Mesothelial cell of epicardium (in vitro differentiated cells): ENCODE data around the gene DPAGT1. TPM values are rescaled to one million over a fixed set of nuclear protein-coding genes. Genes with fewer than 3 reads are reported as not detected.

ENCODE experiments used
- DNase-seq, 2 experiments: peaks; one replicate each; pipeline ENCODE4 v3.0.0; 2021; ENCODE audit warnings: low spot score in 2 of 2; ENCODE audit not compliant: unreplicated experiment in 2 of 2
- H3K27ac Mint-ChIP-seq: 2 replicates; pipeline ENCODE4 v1.8.0; 2021; ENCODE audit warnings: mixed read lengths
- H3K27me3 Mint-ChIP-seq: 2 replicates; pipeline ENCODE4 v1.8.0; 2021; ENCODE audit warnings: low read depth, mixed read lengths
- H3K36me3 Mint-ChIP-seq: 2 replicates; pipeline ENCODE4 v1.8.0; 2021; ENCODE audit warnings: mixed read lengths
- H3K4me1 Mint-ChIP-seq: 2 replicates; pipeline ENCODE4 v1.8.0; 2021; ENCODE audit warnings: mixed read lengths
- H3K4me3 Mint-ChIP-seq: 2 replicates; pipeline ENCODE4 v1.8.0; 2021; ENCODE audit warnings: mild to moderate bottlenecking, moderate library complexity, mixed read lengths
- H3K9me3 Mint-ChIP-seq: 2 replicates; pipeline ENCODE4 v1.8.0; 2021; ENCODE audit warnings: mixed read lengths
- total RNA-seq: library from RNA; stranded (reverse); gene quantifications from 3 replicates; pipeline ENCODE4 v1.2.1, GENCODE V29; 2021
- TF ChIP-seq, protein P1 (sequence below): fragments of 200-600 bp; sonication (generic); IDR thresholded peaks from one replicate; pipeline ENCODE4 v1.5.0; 2021; ENCODE audit warnings: antibody characterized with exemption; ENCODE audit not compliant: unreplicated experiment

The DPAGT1 gene
- total RNA-seq, 1 donor from 2014 or later: 47.7 TPM

DNA sequence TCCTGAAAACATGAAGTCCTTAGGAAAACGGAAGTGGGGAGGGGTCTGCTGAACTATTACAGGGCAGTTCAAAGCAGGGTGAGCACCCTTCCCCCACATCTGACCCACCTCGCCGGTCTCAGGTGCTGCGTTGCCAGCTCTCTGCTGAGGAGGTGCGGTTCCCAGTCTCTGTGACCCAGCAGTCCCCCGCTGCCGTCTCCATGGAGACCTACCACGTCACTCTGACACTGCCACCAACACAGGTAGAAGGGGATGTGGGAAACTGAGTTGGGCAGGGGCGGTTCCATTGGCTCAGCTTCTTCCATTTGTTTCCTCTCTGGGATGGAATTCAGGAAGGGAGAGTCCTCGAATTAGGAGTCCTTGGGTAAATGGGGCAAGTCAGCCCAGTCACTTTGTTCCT is 8.8 kb upstream of the DPAGT1 start:
- Mint-ChIP-seq H3K4me1 (peaks cover 26% of the 10 kb centered on the region), H3K27me3 (no peaks in the 10 kb centered on the region), H3K36me3 (peaks cover 11% of the 10 kb centered on the region), H3K4me3 (no peak overlapping the region), H3K27ac (no peak overlapping the region), H3K9me3 (no peaks in the 10 kb centered on the region)
- no peak for DNase-seq
- TF ChIP-seq, protein P1, sequence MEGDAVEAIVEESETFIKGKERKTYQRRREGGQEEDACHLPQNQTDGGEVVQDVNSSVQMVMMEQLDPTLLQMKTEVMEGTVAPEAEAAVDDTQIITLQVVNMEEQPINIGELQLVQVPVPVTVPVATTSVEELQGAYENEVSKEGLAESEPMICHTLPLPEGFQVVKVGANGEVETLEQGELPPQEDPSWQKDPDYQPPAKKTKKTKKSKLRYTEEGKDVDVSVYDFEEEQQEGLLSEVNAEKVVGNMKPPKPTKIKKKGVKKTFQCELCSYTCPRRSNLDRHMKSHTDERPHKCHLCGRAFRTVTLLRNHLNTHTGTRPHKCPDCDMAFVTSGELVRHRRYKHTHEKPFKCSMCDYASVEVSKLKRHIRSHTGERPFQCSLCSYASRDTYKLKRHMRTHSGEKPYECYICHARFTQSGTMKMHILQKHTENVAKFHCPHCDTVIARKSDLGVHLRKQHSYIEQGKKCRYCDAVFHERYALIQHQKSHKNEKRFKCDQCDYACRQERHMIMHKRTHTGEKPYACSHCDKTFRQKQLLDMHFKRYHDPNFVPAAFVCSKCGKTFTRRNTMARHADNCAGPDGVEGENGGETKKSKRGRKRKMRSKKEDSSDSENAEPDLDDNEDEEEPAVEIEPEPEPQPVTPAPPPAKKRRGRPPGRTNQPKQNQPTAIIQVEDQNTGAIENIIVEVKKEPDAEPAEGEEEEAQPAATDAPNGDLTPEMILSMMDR: no peak

GRCh38 chr11:119109843-119110242 is 8.2 kb upstream of the DPAGT1 start:
- no peak overlapping the region for H3K27ac Mint-ChIP-seq
- H3K4me3 Mint-ChIP-seq: no peak overlapping the region
- TF ChIP-seq, protein P1: no peak

DNA sequence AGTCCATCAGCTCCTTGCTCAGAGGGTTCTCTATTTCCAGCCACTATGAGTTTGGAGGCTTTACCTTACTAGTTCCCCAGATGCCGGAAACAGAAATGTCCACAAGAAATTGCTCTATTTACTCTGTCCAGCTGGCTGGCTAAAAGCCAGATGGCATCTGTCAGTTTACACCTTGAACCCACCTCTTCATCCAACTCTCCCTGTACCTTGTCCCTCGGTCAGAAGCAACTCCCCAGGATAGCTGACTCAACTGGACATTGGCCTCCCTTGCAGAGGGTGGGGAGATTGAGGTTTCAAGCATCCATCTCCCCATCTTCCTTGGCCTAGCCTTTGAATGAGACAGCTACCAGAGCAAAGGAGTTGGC is 7.2 kb upstream of the DPAGT1 start:
- TF ChIP-seq, protein P1: no peak
- Mint-ChIP-seq H3K4me3 (peak overlapping the region; percentile 85), H3K27ac (peak overlapping the region; percentile 63), H3K36me3 (peaks cover 7% of the 10 kb centered on the region), H3K27me3 (no peaks in the 10 kb centered on the region), H3K9me3 (no peaks in the 10 kb centered on the region), H3K4me1 (peaks cover 37% of the 10 kb centered on the region)
- DNase-seq: no peak

More at GRCh38 chr11:119109843-119110242, 8.2 kb upstream of the DPAGT1 start:
- Mint-ChIP-seq H3K4me1 (peaks cover 29% of the 10 kb centered on the region), H3K36me3 (peaks cover 7% of the 10 kb centered on the region), H3K27me3 (no peaks in the 10 kb centered on the region), H3K9me3 (no peaks in the 10 kb centered on the region)
- no peak for DNase-seq

DNA sequence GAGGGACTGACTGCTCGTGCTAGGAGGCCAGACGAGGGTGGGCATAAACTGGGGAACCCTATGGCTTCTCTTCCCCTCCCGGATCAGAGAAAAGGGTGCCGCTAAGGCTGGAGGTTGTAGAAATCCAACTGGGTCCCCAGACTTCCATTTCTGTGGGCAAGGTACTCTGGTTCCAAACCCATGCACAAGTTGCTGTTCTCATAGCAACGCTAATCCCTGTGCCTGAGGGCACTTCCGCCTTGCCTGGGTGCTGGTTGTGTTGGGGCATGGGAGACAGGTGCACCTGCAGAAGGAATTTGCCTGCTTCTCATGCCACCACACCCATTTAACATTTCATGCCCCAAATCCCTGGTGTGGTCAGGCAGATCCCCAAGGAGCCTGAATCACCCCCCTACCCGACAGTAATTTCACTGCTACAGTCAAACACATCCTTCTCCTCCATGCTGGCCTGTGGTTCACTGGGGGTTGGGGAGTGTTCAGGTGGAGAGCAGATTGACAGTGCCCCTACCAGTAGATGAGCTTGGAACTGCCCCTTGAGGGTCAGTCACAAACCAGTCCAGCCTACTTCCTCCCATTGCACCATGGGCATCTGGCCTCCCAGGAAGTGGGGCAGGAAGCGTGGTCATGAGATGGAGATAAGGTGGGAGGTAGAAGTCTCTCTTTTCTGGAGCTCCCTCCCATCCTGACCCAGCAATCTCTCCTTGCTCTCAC is 6.6 kb upstream of the DPAGT1 start:
- peak overlapping the region; percentile 63 for H3K27ac Mint-ChIP-seq
- TF ChIP-seq, protein P1: no peak
- H3K27me3 Mint-ChIP-seq: no peaks in the 10 kb centered on the region
- DNase-seq: no peak
- peaks cover 7% of the 10 kb centered on the region for H3K36me3 Mint-ChIP-seq
- no peaks in the 10 kb centered on the region for H3K9me3 Mint-ChIP-seq
- H3K4me1 Mint-ChIP-seq: peaks cover 40% of the 10 kb centered on the region
- peak overlapping the region; percentile 85 for H3K4me3 Mint-ChIP-seq

- H3K9me3 Mint-ChIP-seq: no peaks in the 10 kb centered on the region
- H3K27ac Mint-ChIP-seq: peak overlapping the region; percentile 63
- peaks cover 43% of the 10 kb centered on the region for H3K4me1 Mint-ChIP-seq
- TF ChIP-seq, protein P1: no peak
- DNase-seq: peak in 1 of 2 experiments; percentile 59
- H3K36me3 Mint-ChIP-seq: peaks cover 7% of the 10 kb centered on the region
- peak overlapping the region; percentile 85 for H3K4me3 Mint-ChIP-seq
- no peaks in the 10 kb centered on the region for H3K27me3 Mint-ChIP-seq
Observed at GRCh38 chr11:119107538-119108145, 6.0 kb upstream of the DPAGT1 start.
